WTC11 (cell line): Measurements from ENCODE around the gene CAPN2. TPM values are rescaled to one million over a fixed set of nuclear protein-coding genes. Genes with fewer than 3 reads are reported as not detected.
A peak's percentile ranks its signal among the peaks of the same experiment; 100 is the strongest.

Source experiments
- ATAC-seq: fragments of 200-7000 bp; cut with Tn5 transposase; 2 replicates; pipeline ENCODE4 v1.10.0; 2021; ENCODE audit warnings: mild to moderate bottlenecking, moderate library complexity
- CTCF ChIA-PET: fragments of 300-600 bp; sonication (Branson Sonifier 250); formaldehyde crosslinking; loops from one replicate; lab custom pipeline; 2021; ENCODE audit warnings: antibody characterized with exemption; lab: Charles Lee
- POLR2A ChIA-PET: fragments of 350-600 bp; sonication (Branson Sonifier 250); formaldehyde crosslinking; loops from one replicate; lab custom pipeline; 2021; ENCODE audit warnings: antibody characterized with exemption; lab: Charles Lee
- DNase-seq: peaks from one replicate; pipeline ENCODE4 v3.0.0; 2021; ENCODE audit warnings: low spot score
- H3K27ac Mint-ChIP-seq: 2 replicates; pipeline ENCODE4 v1.8.0; 2021; ENCODE audit warnings: mixed read lengths
- H3K27me3 Mint-ChIP-seq: 2 replicates; pipeline ENCODE4 v1.8.0; 2021; ENCODE audit warnings: low read depth, mild to moderate bottlenecking, moderate library complexity, mixed read lengths
- H3K36me3 Mint-ChIP-seq: 2 replicates; pipeline ENCODE4 v1.8.0; 2021; ENCODE audit warnings: mixed read lengths
- H3K4me1 Mint-ChIP-seq: 2 replicates; pipeline ENCODE4 v1.8.0; 2022; ENCODE audit warnings: mixed read lengths
- H3K4me3 Mint-ChIP-seq: 2 replicates; pipeline ENCODE4 v1.8.0; 2021; ENCODE audit warnings: mild to moderate bottlenecking, moderate library complexity, mixed read lengths
- H3K9me3 Mint-ChIP-seq: 2 replicates; pipeline ENCODE4 v1.8.0; 2021; ENCODE audit warnings: mixed read lengths
- CBFB ChIP-seq: sonication (generic); formaldehyde crosslinking; IDR thresholded peaks from 2 replicates; pipeline ENCODE4 v1.8.1; 2022; ENCODE audit warnings: mild to moderate bottlenecking, low read depth, missing genetic modification reagents
- ELF4 ChIP-seq: sonication (generic); formaldehyde crosslinking; IDR thresholded peaks from 2 replicates; pipeline ENCODE4 v1.8.1; 2022; ENCODE audit warnings: low read depth, mild to moderate bottlenecking, moderate library complexity, missing genetic modification reagents
- FOXJ3 ChIP-seq: sonication (generic); formaldehyde crosslinking; IDR thresholded peaks from 2 replicates; pipeline ENCODE4 v1.9.0; 2021; ENCODE audit warnings: missing genetic modification reagents, mild to moderate bottlenecking, borderline replicate concordance
- KAT7 ChIP-seq: sonication (generic); formaldehyde crosslinking; IDR thresholded peaks from 2 replicates; pipeline ENCODE4 v1.8.1; 2023; ENCODE audit warnings: missing genetic modification reagents, mild to moderate bottlenecking, borderline replicate concordance
- MXD4 ChIP-seq: fragments of 250-450 bp; sonication (Bioruptor Pico); IDR thresholded peaks from 2 replicates; pipeline ENCODE4 v1.8.0; 2021; ENCODE audit warnings: mild to moderate bottlenecking, moderate library complexity, borderline replicate concordance
- SMAD4 ChIP-seq: sonication (generic); formaldehyde crosslinking; IDR thresholded peaks from 2 replicates; pipeline ENCODE4 v1.8.0; 2022; ENCODE audit warnings: mild to moderate bottlenecking, missing genetic modification reagents
- ZNF263 ChIP-seq: sonication (generic); formaldehyde crosslinking; IDR thresholded peaks from 2 replicates; pipeline ENCODE4 v1.8.1; 2022; ENCODE audit warnings: low read depth, mild to moderate bottlenecking, moderate library complexity, missing genetic modification reagents
- ZNF671 ChIP-seq: fragments of 250-450 bp; sonication (Bioruptor Pico); IDR thresholded peaks from 2 replicates; pipeline ENCODE4 v1.8.0; 2021; ENCODE audit warnings: mild to moderate bottlenecking
- total RNA-seq: library from RNA; stranded (reverse); gene quantifications from 3 replicates; pipeline ENCODE4 v1.2.3, GENCODE V29; 2021
- TF ChIP-seq, protein P1 (sequence below): sonication (generic); formaldehyde crosslinking; IDR thresholded peaks from 2 replicates; pipeline ENCODE4 v1.8.0; 2022; ENCODE audit warnings: mild to moderate bottlenecking, missing genetic modification reagents
- TF ChIP-seq, protein P2 (sequence below): sonication (generic); formaldehyde crosslinking; IDR thresholded peaks from 2 replicates; pipeline ENCODE4 v1.8.0; 2023; ENCODE audit warnings: missing genetic modification reagents
- TF ChIP-seq, protein P3 (sequence below): sonication (generic); formaldehyde crosslinking; IDR thresholded peaks from 2 replicates; pipeline ENCODE4 v1.8.0; 2023; ENCODE audit warnings: mild to moderate bottlenecking, missing genetic modification reagents
- TF ChIP-seq, protein P4 (sequence below): sonication (generic); formaldehyde crosslinking; IDR thresholded peaks from 2 replicates; pipeline ENCODE4 v1.8.0; 2022; ENCODE audit warnings: missing genetic modification reagents
- TF ChIP-seq, protein P5 (sequence below): sonication (generic); formaldehyde crosslinking; IDR thresholded peaks from 2 replicates; pipeline ENCODE4 v1.8.0; 2023; ENCODE audit warnings: missing genetic modification reagents, mild to moderate bottlenecking, borderline replicate concordance
- TF ChIP-seq, protein P6 (sequence below): fragments of 250-450 bp; sonication (Bioruptor Pico); IDR thresholded peaks from 2 replicates; pipeline ENCODE4 v1.9.0; 2021; ENCODE audit warnings: mild to moderate bottlenecking, borderline replicate concordance
- TF ChIP-seq, protein P7 (sequence below): sonication (generic); formaldehyde crosslinking; IDR thresholded peaks from 2 replicates; pipeline ENCODE4 v1.8.1; 2023; ENCODE audit warnings: mild to moderate bottlenecking, missing genetic modification reagents, borderline replicate concordance

The CAPN2 gene
- total RNA-seq, 1 experiment from 2014 or later: 21.3 TPM

DNA sequence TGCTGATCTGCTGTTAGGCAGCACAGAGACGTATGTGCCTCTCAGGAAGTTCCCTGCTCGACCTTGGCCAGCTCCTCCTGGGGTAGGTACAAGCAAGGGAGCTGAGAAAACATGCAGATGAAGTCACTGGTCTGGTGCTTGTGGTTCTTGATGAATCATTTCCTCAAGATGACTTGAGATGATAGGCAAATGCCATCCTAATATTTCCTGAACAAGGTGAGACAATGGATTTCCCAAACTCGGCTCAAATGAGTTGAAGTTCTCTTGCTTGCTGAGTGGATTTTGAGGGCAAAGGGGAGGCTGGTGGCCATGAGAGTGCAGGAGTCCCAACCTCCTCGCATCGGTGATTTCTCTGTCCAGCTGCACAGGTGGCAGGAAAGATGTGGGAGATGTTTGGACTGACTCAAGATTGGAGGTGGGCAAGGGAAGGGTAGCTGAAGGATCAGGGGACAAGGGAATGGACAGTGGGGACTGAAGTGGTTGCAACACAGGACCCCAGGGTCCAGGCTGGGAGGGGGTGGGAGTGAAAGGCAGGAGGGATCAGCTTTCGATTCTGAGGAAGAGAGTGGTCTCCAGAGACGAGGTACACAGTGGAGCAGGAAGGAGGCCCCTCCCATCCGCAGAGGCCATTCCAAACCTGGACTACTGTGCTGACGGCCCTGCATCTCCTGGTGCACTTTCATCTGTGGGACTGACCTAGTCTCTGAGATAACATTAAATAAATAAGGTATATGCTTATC is 63.9 kb downstream of the CAPN2 start:
- POLR2A ChIA-PET: no interaction called here
- peaks cover 46% of the 10 kb centered on the region for H3K36me3 Mint-ChIP-seq
- TF ChIP-seq, protein P1, sequence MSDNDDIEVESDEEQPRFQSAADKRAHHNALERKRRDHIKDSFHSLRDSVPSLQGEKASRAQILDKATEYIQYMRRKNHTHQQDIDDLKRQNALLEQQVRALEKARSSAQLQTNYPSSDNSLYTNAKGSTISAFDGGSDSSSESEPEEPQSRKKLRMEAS (CRISPR knock-in tag): no peak
- TF ChIP-seq, protein P2, sequence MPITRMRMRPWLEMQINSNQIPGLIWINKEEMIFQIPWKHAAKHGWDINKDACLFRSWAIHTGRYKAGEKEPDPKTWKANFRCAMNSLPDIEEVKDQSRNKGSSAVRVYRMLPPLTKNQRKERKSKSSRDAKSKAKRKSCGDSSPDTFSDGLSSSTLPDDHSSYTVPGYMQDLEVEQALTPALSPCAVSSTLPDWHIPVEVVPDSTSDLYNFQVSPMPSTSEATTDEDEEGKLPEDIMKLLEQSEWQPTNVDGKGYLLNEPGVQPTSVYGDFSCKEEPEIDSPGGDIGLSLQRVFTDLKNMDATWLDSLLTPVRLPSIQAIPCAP (CRISPR knock-in tag): no peak
- no peak for TF ChIP-seq ZNF671 (CRISPR knock-in tag)
- TF ChIP-seq, protein P3, sequence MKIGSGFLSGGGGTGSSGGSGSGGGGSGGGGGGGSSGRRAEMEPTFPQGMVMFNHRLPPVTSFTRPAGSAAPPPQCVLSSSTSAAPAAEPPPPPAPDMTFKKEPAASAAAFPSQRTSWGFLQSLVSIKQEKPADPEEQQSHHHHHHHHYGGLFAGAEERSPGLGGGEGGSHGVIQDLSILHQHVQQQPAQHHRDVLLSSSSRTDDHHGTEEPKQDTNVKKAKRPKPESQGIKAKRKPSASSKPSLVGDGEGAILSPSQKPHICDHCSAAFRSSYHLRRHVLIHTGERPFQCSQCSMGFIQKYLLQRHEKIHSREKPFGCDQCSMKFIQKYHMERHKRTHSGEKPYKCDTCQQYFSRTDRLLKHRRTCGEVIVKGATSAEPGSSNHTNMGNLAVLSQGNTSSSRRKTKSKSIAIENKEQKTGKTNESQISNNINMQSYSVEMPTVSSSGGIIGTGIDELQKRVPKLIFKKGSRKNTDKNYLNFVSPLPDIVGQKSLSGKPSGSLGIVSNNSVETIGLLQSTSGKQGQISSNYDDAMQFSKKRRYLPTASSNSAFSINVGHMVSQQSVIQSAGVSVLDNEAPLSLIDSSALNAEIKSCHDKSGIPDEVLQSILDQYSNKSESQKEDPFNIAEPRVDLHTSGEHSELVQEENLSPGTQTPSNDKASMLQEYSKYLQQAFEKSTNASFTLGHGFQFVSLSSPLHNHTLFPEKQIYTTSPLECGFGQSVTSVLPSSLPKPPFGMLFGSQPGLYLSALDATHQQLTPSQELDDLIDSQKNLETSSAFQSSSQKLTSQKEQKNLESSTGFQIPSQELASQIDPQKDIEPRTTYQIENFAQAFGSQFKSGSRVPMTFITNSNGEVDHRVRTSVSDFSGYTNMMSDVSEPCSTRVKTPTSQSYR (CRISPR knock-in tag): no peak
- TF ChIP-seq ELF4 (CRISPR knock-in tag): no peak
- TF ChIP-seq FOXJ3 (CRISPR knock-in tag): no peak
- TF ChIP-seq, protein P4, sequence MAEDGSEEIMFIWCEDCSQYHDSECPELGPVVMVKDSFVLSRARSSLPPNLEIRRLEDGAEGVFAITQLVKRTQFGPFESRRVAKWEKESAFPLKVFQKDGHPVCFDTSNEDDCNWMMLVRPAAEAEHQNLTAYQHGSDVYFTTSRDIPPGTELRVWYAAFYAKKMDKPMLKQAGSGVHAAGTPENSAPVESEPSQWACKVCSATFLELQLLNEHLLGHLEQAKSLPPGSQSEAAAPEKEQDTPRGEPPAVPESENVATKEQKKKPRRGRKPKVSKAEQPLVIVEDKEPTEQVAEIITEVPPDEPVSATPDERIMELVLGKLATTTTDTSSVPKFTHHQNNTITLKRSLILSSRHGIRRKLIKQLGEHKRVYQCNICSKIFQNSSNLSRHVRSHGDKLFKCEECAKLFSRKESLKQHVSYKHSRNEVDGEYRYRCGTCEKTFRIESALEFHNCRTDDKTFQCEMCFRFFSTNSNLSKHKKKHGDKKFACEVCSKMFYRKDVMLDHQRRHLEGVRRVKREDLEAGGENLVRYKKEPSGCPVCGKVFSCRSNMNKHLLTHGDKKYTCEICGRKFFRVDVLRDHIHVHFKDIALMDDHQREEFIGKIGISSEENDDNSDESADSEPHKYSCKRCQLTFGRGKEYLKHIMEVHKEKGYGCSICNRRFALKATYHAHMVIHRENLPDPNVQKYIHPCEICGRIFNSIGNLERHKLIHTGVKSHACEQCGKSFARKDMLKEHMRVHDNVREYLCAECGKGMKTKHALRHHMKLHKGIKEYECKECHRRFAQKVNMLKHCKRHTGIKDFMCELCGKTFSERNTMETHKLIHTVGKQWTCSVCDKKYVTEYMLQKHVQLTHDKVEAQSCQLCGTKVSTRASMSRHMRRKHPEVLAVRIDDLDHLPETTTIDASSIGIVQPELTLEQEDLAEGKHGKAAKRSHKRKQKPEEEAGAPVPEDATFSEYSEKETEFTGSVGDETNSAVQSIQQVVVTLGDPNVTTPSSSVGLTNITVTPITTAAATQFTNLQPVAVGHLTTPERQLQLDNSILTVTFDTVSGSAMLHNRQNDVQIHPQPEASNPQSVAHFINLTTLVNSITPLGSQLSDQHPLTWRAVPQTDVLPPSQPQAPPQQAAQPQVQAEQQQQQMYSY: no peak
- TF ChIP-seq CBFB (CRISPR knock-in tag): no peak
- no peak for TF ChIP-seq KAT7 (CRISPR knock-in tag)
- no peak for TF ChIP-seq SMAD4 (CRISPR knock-in tag)
- no peak for TF ChIP-seq MXD4 (CRISPR knock-in tag)
- TF ChIP-seq, protein P5, sequence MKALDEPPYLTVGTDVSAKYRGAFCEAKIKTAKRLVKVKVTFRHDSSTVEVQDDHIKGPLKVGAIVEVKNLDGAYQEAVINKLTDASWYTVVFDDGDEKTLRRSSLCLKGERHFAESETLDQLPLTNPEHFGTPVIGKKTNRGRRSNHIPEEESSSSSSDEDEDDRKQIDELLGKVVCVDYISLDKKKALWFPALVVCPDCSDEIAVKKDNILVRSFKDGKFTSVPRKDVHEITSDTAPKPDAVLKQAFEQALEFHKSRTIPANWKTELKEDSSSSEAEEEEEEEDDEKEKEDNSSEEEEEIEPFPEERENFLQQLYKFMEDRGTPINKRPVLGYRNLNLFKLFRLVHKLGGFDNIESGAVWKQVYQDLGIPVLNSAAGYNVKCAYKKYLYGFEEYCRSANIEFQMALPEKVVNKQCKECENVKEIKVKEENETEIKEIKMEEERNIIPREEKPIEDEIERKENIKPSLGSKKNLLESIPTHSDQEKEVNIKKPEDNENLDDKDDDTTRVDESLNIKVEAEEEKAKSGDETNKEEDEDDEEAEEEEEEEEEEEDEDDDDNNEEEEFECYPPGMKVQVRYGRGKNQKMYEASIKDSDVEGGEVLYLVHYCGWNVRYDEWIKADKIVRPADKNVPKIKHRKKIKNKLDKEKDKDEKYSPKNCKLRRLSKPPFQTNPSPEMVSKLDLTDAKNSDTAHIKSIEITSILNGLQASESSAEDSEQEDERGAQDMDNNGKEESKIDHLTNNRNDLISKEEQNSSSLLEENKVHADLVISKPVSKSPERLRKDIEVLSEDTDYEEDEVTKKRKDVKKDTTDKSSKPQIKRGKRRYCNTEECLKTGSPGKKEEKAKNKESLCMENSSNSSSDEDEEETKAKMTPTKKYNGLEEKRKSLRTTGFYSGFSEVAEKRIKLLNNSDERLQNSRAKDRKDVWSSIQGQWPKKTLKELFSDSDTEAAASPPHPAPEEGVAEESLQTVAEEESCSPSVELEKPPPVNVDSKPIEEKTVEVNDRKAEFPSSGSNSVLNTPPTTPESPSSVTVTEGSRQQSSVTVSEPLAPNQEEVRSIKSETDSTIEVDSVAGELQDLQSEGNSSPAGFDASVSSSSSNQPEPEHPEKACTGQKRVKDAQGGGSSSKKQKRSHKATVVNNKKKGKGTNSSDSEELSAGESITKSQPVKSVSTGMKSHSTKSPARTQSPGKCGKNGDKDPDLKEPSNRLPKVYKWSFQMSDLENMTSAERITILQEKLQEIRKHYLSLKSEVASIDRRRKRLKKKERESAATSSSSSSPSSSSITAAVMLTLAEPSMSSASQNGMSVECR: no peak
- TF ChIP-seq, protein P6, sequence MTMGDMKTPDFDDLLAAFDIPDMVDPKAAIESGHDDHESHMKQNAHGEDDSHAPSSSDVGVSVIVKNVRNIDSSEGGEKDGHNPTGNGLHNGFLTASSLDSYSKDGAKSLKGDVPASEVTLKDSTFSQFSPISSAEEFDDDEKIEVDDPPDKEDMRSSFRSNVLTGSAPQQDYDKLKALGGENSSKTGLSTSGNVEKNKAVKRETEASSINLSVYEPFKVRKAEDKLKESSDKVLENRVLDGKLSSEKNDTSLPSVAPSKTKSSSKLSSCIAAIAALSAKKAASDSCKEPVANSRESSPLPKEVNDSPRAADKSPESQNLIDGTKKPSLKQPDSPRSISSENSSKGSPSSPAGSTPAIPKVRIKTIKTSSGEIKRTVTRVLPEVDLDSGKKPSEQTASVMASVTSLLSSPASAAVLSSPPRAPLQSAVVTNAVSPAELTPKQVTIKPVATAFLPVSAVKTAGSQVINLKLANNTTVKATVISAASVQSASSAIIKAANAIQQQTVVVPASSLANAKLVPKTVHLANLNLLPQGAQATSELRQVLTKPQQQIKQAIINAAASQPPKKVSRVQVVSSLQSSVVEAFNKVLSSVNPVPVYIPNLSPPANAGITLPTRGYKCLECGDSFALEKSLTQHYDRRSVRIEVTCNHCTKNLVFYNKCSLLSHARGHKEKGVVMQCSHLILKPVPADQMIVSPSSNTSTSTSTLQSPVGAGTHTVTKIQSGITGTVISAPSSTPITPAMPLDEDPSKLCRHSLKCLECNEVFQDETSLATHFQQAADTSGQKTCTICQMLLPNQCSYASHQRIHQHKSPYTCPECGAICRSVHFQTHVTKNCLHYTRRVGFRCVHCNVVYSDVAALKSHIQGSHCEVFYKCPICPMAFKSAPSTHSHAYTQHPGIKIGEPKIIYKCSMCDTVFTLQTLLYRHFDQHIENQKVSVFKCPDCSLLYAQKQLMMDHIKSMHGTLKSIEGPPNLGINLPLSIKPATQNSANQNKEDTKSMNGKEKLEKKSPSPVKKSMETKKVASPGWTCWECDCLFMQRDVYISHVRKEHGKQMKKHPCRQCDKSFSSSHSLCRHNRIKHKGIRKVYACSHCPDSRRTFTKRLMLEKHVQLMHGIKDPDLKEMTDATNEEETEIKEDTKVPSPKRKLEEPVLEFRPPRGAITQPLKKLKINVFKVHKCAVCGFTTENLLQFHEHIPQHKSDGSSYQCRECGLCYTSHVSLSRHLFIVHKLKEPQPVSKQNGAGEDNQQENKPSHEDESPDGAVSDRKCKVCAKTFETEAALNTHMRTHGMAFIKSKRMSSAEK (CRISPR knock-in tag): no peak
- TF ChIP-seq, protein P7, sequence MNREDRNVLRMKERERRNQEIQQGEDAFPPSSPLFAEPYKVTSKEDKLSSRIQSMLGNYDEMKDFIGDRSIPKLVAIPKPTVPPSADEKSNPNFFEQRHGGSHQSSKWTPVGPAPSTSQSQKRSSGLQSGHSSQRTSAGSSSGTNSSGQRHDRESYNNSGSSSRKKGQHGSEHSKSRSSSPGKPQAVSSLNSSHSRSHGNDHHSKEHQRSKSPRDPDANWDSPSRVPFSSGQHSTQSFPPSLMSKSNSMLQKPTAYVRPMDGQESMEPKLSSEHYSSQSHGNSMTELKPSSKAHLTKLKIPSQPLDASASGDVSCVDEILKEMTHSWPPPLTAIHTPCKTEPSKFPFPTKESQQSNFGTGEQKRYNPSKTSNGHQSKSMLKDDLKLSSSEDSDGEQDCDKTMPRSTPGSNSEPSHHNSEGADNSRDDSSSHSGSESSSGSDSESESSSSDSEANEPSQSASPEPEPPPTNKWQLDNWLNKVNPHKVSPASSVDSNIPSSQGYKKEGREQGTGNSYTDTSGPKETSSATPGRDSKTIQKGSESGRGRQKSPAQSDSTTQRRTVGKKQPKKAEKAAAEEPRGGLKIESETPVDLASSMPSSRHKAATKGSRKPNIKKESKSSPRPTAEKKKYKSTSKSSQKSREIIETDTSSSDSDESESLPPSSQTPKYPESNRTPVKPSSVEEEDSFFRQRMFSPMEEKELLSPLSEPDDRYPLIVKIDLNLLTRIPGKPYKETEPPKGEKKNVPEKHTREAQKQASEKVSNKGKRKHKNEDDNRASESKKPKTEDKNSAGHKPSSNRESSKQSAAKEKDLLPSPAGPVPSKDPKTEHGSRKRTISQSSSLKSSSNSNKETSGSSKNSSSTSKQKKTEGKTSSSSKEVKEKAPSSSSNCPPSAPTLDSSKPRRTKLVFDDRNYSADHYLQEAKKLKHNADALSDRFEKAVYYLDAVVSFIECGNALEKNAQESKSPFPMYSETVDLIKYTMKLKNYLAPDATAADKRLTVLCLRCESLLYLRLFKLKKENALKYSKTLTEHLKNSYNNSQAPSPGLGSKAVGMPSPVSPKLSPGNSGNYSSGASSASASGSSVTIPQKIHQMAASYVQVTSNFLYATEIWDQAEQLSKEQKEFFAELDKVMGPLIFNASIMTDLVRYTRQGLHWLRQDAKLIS (CRISPR knock-in tag): no peak
- TF ChIP-seq ZNF263 (CRISPR knock-in tag): no peak

More for the DNA sequence above, 63.9 kb downstream of the CAPN2 start:
- Mint-ChIP-seq H3K27ac (peak overlapping the region; percentile 0; the same call in 1 of the 2 replicates), H3K4me1 (peaks cover 17% of the 10 kb centered on the region), H3K27me3 (no peaks in the 10 kb centered on the region), H3K4me3 (no peak overlapping the region), H3K9me3 (no peaks in the 10 kb centered on the region)
- CTCF ChIA-PET: interaction anchor here (0.5 kb wide), 1 partner anchor 377 kb away, joined by 3 read pairs; no protein-coding TSS in a partner anchor
- ATAC-seq: no peak
- no peak for DNase-seq
